ENCODE results near the gene LAMB3. TPM values are rescaled to one million over a fixed set of nuclear protein-coding genes. Genes with fewer than 3 reads are reported as not detected.

The LAMB3 gene
- total RNA-seq, 1 experiment from 2014 or later, result 473 TPM

GRCh38 chr1:209627732-209628196 is 24.5 kb downstream of the LAMB3 start:
- Histone ChIP-seq H3K27ac (ENCODE audit: low read length) (no peak overlapping the region), H3K9me2 (replicated peaks; ENCODE audit: low read length) (no peaks in the 10 kb centered on the region), H3K9ac (ENCODE audit: low read length) (no peak overlapping the region), H3K36me3 (ENCODE audit: low read depth, low read length) (peaks cover 98% of the 10 kb centered on the region), H3K27me3 (ENCODE audit: low read length) (no peaks in the 10 kb centered on the region), H3K4me1 (ENCODE audit: insufficient read depth, low read length) (no peaks in the 10 kb centered on the region), H2AFZ (ENCODE audit: low read length) (no peak overlapping the region), H3K4me3 (ENCODE audit: low read length) (no peak overlapping the region), H3K4me2 (ENCODE audit: low read length) (no peak overlapping the region), H3K79me2 (ENCODE audit: low read length) (no peaks in the 10 kb centered on the region; the same call in 1 of the 2 replicates), H3F3A (ENCODE audit: low read length, unreplicated experiment) (peaks cover 24% of the 10 kb centered on the region), H3K9me3 (ENCODE audit: low read length) (no peaks in the 10 kb centered on the region), H4K20me1 (ENCODE audit: low read length) (0 out of 2 replicates have a peak, but pooled peaks cover 42% of the 10 kb centered on the region)
- ATAC-seq, result peak; percentile 72
- DNase-seq, result peak; percentile 88
- ChIA-PET POLR2A (ENCODE audit: unreplicated experiment) (no interaction called here), CTCF (interaction anchor here (0.7 to 1.0 kb wide), 3 partner anchors 15 to 59 kb away, joined by 3 read pairs; no protein-coding TSS in a partner anchor)
- no TSS peak for BruUV-seq (replicated peaks)
- intact Hi-C loops (cut with micrococcal nuclease), result loop anchor here (1.0 to 5.0 kb wide), 4 partner anchors 25 to 120 kb away; no protein-coding TSS in a partner anchor
- no peak for TF ChIP-seq EZH2phosphoT487 (IDR thresholded peaks at IDR 0.05; ENCODE audit: borderline replicate concordance, low read length)
- TF ChIP-seq CTCF (conservative IDR thresholded peaks at IDR 0.05; ENCODE audit: low read depth, low read length), result peak; percentile 98
- TF ChIP-seq EZH2 (IDR thresholded peaks at IDR 0.05; ENCODE audit: low read length, unreplicated experiment), result no peak

GRCh38 chr1:209627027-209627731 is 25.0 kb downstream of the LAMB3 start:
- no peak overlapping the region for H3K4me2 ChIP-seq (ENCODE audit: low read length)
- no peaks in the 10 kb centered on the region for H3K27me3 ChIP-seq (ENCODE audit: low read length)
- H3K9me2 ChIP-seq (replicated peaks; ENCODE audit: low read length), result no peaks in the 10 kb centered on the region
- H4K20me1 ChIP-seq (ENCODE audit: low read length), result peaks cover 48% of the 10 kb centered on the region; the same call in 1 of the 2 replicates
- CTCF ChIA-PET, result interaction anchor here (0.5 to 1.0 kb wide), 4 partner anchors 16 to 58 kb away, joined by 3 read pairs; no protein-coding TSS in a partner anchor
- H3K79me2 ChIP-seq (ENCODE audit: low read length), result no peaks in the 10 kb centered on the region; the same call in 1 of the 2 replicates
- DNase-seq (no peak), ATAC-seq (no peak)
- no peak overlapping the region for H3K27ac ChIP-seq (ENCODE audit: low read length)
- POLR2A ChIA-PET (ENCODE audit: unreplicated experiment), result no interaction called here
- TF ChIP-seq EZH2 (IDR thresholded peaks at IDR 0.05; ENCODE audit: low read length, unreplicated experiment), result no peak
- no peak for TF ChIP-seq EZH2phosphoT487 (IDR thresholded peaks at IDR 0.05; ENCODE audit: borderline replicate concordance, low read length)
- TF ChIP-seq CTCF (conservative IDR thresholded peaks at IDR 0.05; ENCODE audit: low read depth, low read length), result no peak
- H2AFZ ChIP-seq (ENCODE audit: low read length), result no peak overlapping the region
- no TSS peak for BruUV-seq (replicated peaks)
- H3K9ac ChIP-seq (ENCODE audit: low read length), result no peak overlapping the region
- H3K4me3 ChIP-seq (ENCODE audit: low read length), result no peak overlapping the region
- intact Hi-C loops (cut with micrococcal nuclease), result loop anchor here (1.0 to 5.0 kb wide), 4 partner anchors 25 to 120 kb away; no protein-coding TSS in a partner anchor
- no peaks in the 10 kb centered on the region for H3K4me1 ChIP-seq (ENCODE audit: insufficient read depth, low read length)
- peaks cover 20% of the 10 kb centered on the region for H3F3A ChIP-seq (ENCODE audit: low read length, unreplicated experiment)
- no peaks in the 10 kb centered on the region for H3K9me3 ChIP-seq (ENCODE audit: low read length)
- H3K36me3 ChIP-seq (ENCODE audit: low read depth, low read length), result peaks cover 98% of the 10 kb centered on the region

All from PC-3 (cell line).